Spleen (tissue), 11 donors: Measurements from ENCODE around the gene RTF1. TPM values are rescaled to one million over a fixed set of nuclear protein-coding genes. Genes with fewer than 3 reads are reported as not detected.
A peak's percentile ranks its signal among the peaks of the same experiment; 100 is the strongest.
"Not testable (repeated sequence)": the region's sequence is repeated elsewhere in the genome, so short reads cannot be mapped to it uniquely, and the experiment has no call there.

ENCODE experiments used
- DNase-seq: peaks from one replicate; pipeline ENCODE4 v3.0.0-alpha.2; 2020
- H3K27ac ChIP-seq, 8 donors: fragments of 200-600 bp; sonication (generic) in 7 of 8; 1 replicate in 4 of 8; 2 replicates in 4 of 8; pipeline versions ENCODE4 v1.5.0 to v1.8.0; 2016 to 2021; ENCODE audit warnings: inconsistent platforms in 4 of 8, mild to moderate bottlenecking in 4 of 8, moderate library complexity in 1 of 8
- H3K27me3 ChIP-seq, 7 donors: fragments of 200-600 bp; sonication (generic) in 6 of 7; replicated peaks in 1 of 7; 1 replicate in 4 of 7; 2 replicates in 3 of 7; pipeline versions ENCODE4 v1.5.0 to v1.8.0; 2016 to 2021; ENCODE audit warnings: inconsistent platforms in 3 of 7, mild to moderate bottlenecking in 1 of 7
- H3K36me3 ChIP-seq, 6 donors: fragments of 200-600 bp; sonication (generic) in 5 of 6; 1 replicate in 4 of 6; 2 replicates in 2 of 6; pipeline versions ENCODE4 v1.5.0 to v1.8.0; 2016 to 2021; ENCODE audit warnings: inconsistent platforms in 2 of 6
- H3K4me1 ChIP-seq, 6 donors: fragments of 200-600 bp; sonication (generic) in 5 of 6; 1 replicate in 3 of 6; 2 replicates in 3 of 6; pipeline versions ENCODE4 v1.5.0 to v1.8.0; 2016 to 2021; ENCODE audit warnings: inconsistent platforms in 3 of 6
- H3K4me3 ChIP-seq, 8 donors: fragments of 200-600 bp; sonication (generic) in 7 of 8; 1 replicate in 4 of 8; 2 replicates in 4 of 8; pipeline versions ENCODE4 v1.5.0 to v1.8.0; 2016 to 2021; ENCODE audit warnings: inconsistent platforms in 4 of 8, mild to moderate bottlenecking in 4 of 8, moderate library complexity in 2 of 8
- H3K9me3 ChIP-seq, 8 donors: fragments of 200-600 bp; sonication (generic) in 7 of 8; 1 replicate in 4 of 8; 2 replicates in 4 of 8; pipeline versions ENCODE4 v1.5.0 to v1.8.0; 2016 to 2021; ENCODE audit warnings: inconsistent platforms in 4 of 8
- CTCF ChIP-seq, 11 experiments: fragments of 200-600 bp in 7 of 11; fragments of 450-650 bp in 4 of 11; sonication (generic) in 4 of 11; IDR thresholded peaks in 8 of 11; conservative IDR thresholded peaks in 3 of 11; 1 replicate in 7 of 11; 2 replicates in 4 of 11; pipeline versions ENCODE4 v1.4.0 to v1.8.0; 2016 to 2021; ENCODE audit warnings: antibody characterized with exemption in 11 of 11, inconsistent platforms in 4 of 11, mild to moderate bottlenecking in 1 of 11
- POLR2A ChIP-seq, 3 donors: fragments of 450-650 bp; IDR thresholded peaks; one replicate each; pipeline ENCODE4 v1.5.1; 2017; ENCODE audit warnings: antibody characterized with exemption in 3 of 3, mild to moderate bottlenecking in 1 of 3
- POLR2AphosphoS5 ChIP-seq, 3 donors: sonication (generic); formaldehyde crosslinking; IDR thresholded peaks; one replicate each; pipeline ENCODE4 v1.5.1; 2017; ENCODE audit warnings: antibody characterized with exemption in 3 of 3
- WGBS, 5 donors: extraction: QIAGEN DNeasy Blood & Tissue Kit in 3 of 5; methylation state at CpG; one replicate each; pipeline versions ENCODE4 v1.1.5 to v1.1.7; 2013 to 2018; 5-methylcytosine and 5-hydroxymethylcytosine counted together
- intact Hi-C: fragments of 100-400 bp; cut with DNase I; formaldehyde crosslinking; loops from one replicate; pipeline ENCODE4 v1.15.0; 2023; ENCODE audit warnings: low total_unique reads
- polyA plus RNA-seq, 3 donors: library from polyadenylated mRNA; stranded (reverse); fragments of 200-250 nt; gene quantifications; one replicate each; pipeline ENCODE4 v1.2.1, GENCODE V29; 2013
- total RNA-seq, 7 donors: library from RNA; depleted of rRNA in 3 of 7; stranded (reverse); fragments of >200 nt in 3 of 7; fragmentation: NEBNext Ultra II Directional in 4 of 7; extraction: Animal tissue kit (Norgen Biotek cat#: 25700) in 4 of 7; gene quantifications; one replicate each; pipeline versions ENCODE4 v1.1.0 to v1.2.1, GENCODE V29; 2016 to 2021
- donor health status: healthy with polysubstance abuse.
- donor health status: DM: no; HTN: no; CAD: no; lungs with moderate emphysema.
- donor health status: DM: no; HTN: no; CAD: no.
- donor health status: Bipolar disorder and iron deficiency.
- donor health status: healthy.
- donor health status: DM: no; HTN: no; CAD: no.
- donor health status: DM: yes; HTN: yes; CAD: no.

Gene RTF1
- total and polyA plus RNA-seq, 10 donors: 14.2 to 71.3 (median 32.0) TPM

GRCh38 chr15:41465822-41466421 is 49.0 kb downstream of the RTF1 start:
- H3K27ac ChIP-seq: no peak overlapping the region
- H3K9me3 ChIP-seq: no peaks in the 10 kb centered on the region
- WGBS, 5 donors: 78 to 88% (median 84%) methylated on average over 8 of the region's 8 CpGs
- no peaks in the 10 kb centered on the region for H3K27me3 ChIP-seq
- TF ChIP-seq CTCF (IDR thresholded peaks at IDR 0.05 in 8 of 11, conservative IDR thresholded peaks at IDR 0.05 in 3 of 11): peak; percentile 58 to 81 (median 77)
- no peak for TF ChIP-seq POLR2AphosphoS5 (IDR thresholded peaks at IDR 0.05)
- no peak for TF ChIP-seq POLR2A (IDR thresholded peaks at IDR 0.05)
- H3K4me1 ChIP-seq: peaks cover 0 to 12% (median 1%) of the 10 kb centered on the region in 6 donors
- DNase-seq: no peak
- H3K4me3 ChIP-seq: no peak overlapping the region
- H3K36me3 ChIP-seq: peaks cover 0 to 100% (median 49%) of the 10 kb centered on the region in 6 donors
- intact Hi-C loops: no loop called here

- H3K27ac ChIP-seq: peak overlapping the region in 1 of 8 donors; percentile 26
- no peaks in the 10 kb centered on the region for H3K9me3 ChIP-seq
- H3K36me3 ChIP-seq: peaks cover 0 to 100% (median 55%) of the 10 kb centered on the region in 6 donors
- whole genome bisulfite sequencing, 5 donors: 61 to 83% (median 75%) methylated on average over 3 of the region's 3 CpGs
- TF ChIP-seq POLR2AphosphoS5 (IDR thresholded peaks at IDR 0.05) (no peak), POLR2A (IDR thresholded peaks at IDR 0.05) (no peak)
- intact Hi-C loops: no loop called here
- no peak for DNase-seq
- peaks cover 0 to 10% (median 1%) of the 10 kb centered on the region in 6 donors for H3K4me1 ChIP-seq
- H3K27me3 ChIP-seq: no peaks in the 10 kb centered on the region
- H3K4me3 ChIP-seq: no peak overlapping the region
Observed at GRCh38 chr15:41466711-41467110, 49.8 kb downstream of the RTF1 start.

- DNase-seq, H3K4me3 ChIP-seq, H3K27me3 ChIP-seq, H3K4me1 ChIP-seq, H3K27ac ChIP-seq, H3K9me3 ChIP-seq, intact Hi-C loops: not testable (repeated sequence)
- peaks cover 0 to 100% (median 78%) of the 10 kb centered on the region in 6 donors for H3K36me3 ChIP-seq
- 97 to 99% (median 98%) methylated on average over 6 of the region's 6 CpGs for WGBS, 5 donors
Observed at GRCh38 chr15:41469644-41470043, 52.7 kb downstream of the RTF1 start.

GRCh38 chr15:41473418-41473817 is 56.5 kb downstream of the RTF1 start:
- Histone ChIP-seq H3K36me3 (peaks cover 5 to 100% (median 94%) of the 10 kb centered on the region in 6 donors), H3K4me3 (no peak overlapping the region), H3K27ac (no peak overlapping the region), H3K9me3 (no peaks in the 10 kb centered on the region), H3K27me3 (no peaks in the 10 kb centered on the region), H3K4me1 (no peaks in the 10 kb centered on the region)
- intact Hi-C loops: no loop called here
- 92 to 98% (median 96%) methylated on average over 11 of the region's 11 CpGs for WGBS, 5 donors
- no peak for TF ChIP-seq POLR2AphosphoS5 (IDR thresholded peaks at IDR 0.05)
- no peak for TF ChIP-seq POLR2A (IDR thresholded peaks at IDR 0.05)
- TF ChIP-seq CTCF (IDR thresholded peaks at IDR 0.05 in 8 of 11, conservative IDR thresholded peaks at IDR 0.05 in 3 of 11): no peak
- DNase-seq: no peak

GRCh38 chr15:41474436-41474835 is 57.5 kb downstream of the RTF1 start:
- no peak overlapping the region for H3K4me3 ChIP-seq
- no peaks in the 10 kb centered on the region for H3K4me1 ChIP-seq
- no peak overlapping the region for H3K27ac ChIP-seq
- H3K36me3 ChIP-seq: peaks cover 5 to 100% (median 96%) of the 10 kb centered on the region in 6 donors
- intact Hi-C loops: no loop called here
- H3K9me3 ChIP-seq: no peaks in the 10 kb centered on the region
- no peak for TF ChIP-seq POLR2A (IDR thresholded peaks at IDR 0.05)
- H3K27me3 ChIP-seq: no peaks in the 10 kb centered on the region
- WGBS, 5 donors: 81 to 91% (median 88%) methylated on average over 8 of the region's 8 CpGs
- DNase-seq: no peak
